H9 (cell line): ENCODE data around the gene AP2A1. TPM values are rescaled to one million over a fixed set of nuclear protein-coding genes. Genes with fewer than 3 reads are reported as not detected.

Source experiments
- DNase-seq: peaks from one replicate; pipeline ENCODE4 v3.0.0-alpha.2; 2017
- H2AFZ ChIP-seq: one replicate; pipeline ENCODE4 v1.6.1; 2013; ENCODE audit warnings: mild to moderate bottlenecking, low read length, control low read depth, moderate library complexity
- H2AK5ac ChIP-seq: 2 replicates; pipeline ENCODE4 v1.6.1; 2013; ENCODE audit warnings: low read length, control low read depth, mixed read lengths; ENCODE audit not compliant: insufficient read length
- H2BK120ac ChIP-seq: one replicate; pipeline ENCODE4 v1.6.1; 2013; ENCODE audit warnings: low read depth, mild to moderate bottlenecking, low read length, control low read depth, inconsistent platforms; ENCODE audit not compliant: poor library complexity, severe bottlenecking
- H2BK12ac ChIP-seq: 2 replicates; pipeline ENCODE4 v1.6.1; 2013; ENCODE audit warnings: low read length, control low read depth, mixed read lengths, low read depth; ENCODE audit not compliant: insufficient read length
- H2BK15ac ChIP-seq: 2 replicates; pipeline ENCODE4 v1.6.1; 2013; ENCODE audit warnings: low read depth, low read length, control low read depth
- H2BK20ac ChIP-seq: one replicate; pipeline ENCODE4 v1.6.1; 2013; ENCODE audit warnings: low read depth, mild to moderate bottlenecking, low read length, control low read depth, inconsistent platforms; ENCODE audit not compliant: poor library complexity, severe bottlenecking
- H2BK5ac ChIP-seq: 2 replicates; pipeline ENCODE4 v1.6.1; 2013; ENCODE audit warnings: low read length, control low read depth, mixed read lengths; ENCODE audit not compliant: insufficient read length
- H3K14ac ChIP-seq: 2 replicates; pipeline ENCODE4 v1.6.1; 2013; ENCODE audit warnings: low read length, control low read depth; ENCODE audit not compliant: insufficient read depth
- H3K18ac ChIP-seq: 2 replicates; pipeline ENCODE4 v1.6.1; 2013; ENCODE audit warnings: low read depth, mild to moderate bottlenecking, mixed read lengths, low read length, control low read depth; ENCODE audit not compliant: insufficient read length
- H3K23ac ChIP-seq: 2 replicates; pipeline ENCODE4 v1.6.1; 2013; ENCODE audit warnings: low read length, control low read depth, mixed read lengths, low read depth; ENCODE audit not compliant: insufficient read length
- H3K23me2 ChIP-seq: 2 replicates; pipeline ENCODE4 v1.6.1; 2013; ENCODE audit warnings: low read depth, mild to moderate bottlenecking, mixed read lengths, low read length, control low read depth; ENCODE audit not compliant: insufficient read length, poor library complexity, severe bottlenecking
- H3K27ac ChIP-seq: 2 replicates; pipeline ENCODE4 v1.5.1; 2013; ENCODE audit warnings: low read length, control low read depth, mixed read lengths, low read depth; ENCODE audit not compliant: insufficient read length
- H3K27me3 ChIP-seq: 2 replicates; pipeline ENCODE4 v1.6.1; 2013; ENCODE audit warnings: low read length, control low read depth, inconsistent platforms; ENCODE audit not compliant: insufficient read depth
- H3K4ac ChIP-seq: 2 replicates; pipeline ENCODE4 v1.6.1; 2013; ENCODE audit warnings: low read depth, mild to moderate bottlenecking, control low read depth, inconsistent platforms, low read length, moderate library complexity
- H3K4me1 ChIP-seq: 2 replicates; pipeline ENCODE4 v1.6.1; 2013; ENCODE audit warnings: low read length, control low read depth, inconsistent platforms; ENCODE audit not compliant: insufficient read depth
- H3K4me2 ChIP-seq: 2 replicates; pipeline ENCODE4 v1.6.1; 2013; ENCODE audit warnings: low read length, control low read depth, mixed read lengths; ENCODE audit not compliant: insufficient read length, insufficient read depth
- H3K56ac ChIP-seq: 2 replicates; pipeline ENCODE4 v1.6.1; 2013; ENCODE audit warnings: low read depth, mild to moderate bottlenecking, mixed read lengths, low read length, control low read depth; ENCODE audit not compliant: insufficient read length
- H3K79me1 ChIP-seq: 2 replicates; pipeline ENCODE4 v1.6.1; 2013; ENCODE audit warnings: low read depth, mild to moderate bottlenecking, moderate library complexity, low read length, control low read depth, inconsistent platforms; ENCODE audit not compliant: insufficient read depth, poor library complexity, severe bottlenecking
- H3K79me2 ChIP-seq: 2 replicates; pipeline ENCODE4 v1.6.1; 2013; ENCODE audit warnings: low read length, control low read depth, inconsistent platforms; ENCODE audit not compliant: insufficient read depth
- H3K9ac ChIP-seq: 2 replicates; pipeline ENCODE4 v1.6.1; 2013; ENCODE audit warnings: low read length, control low read depth, mixed read lengths; ENCODE audit not compliant: insufficient read length; ENCODE audit errors: extremely low read depth
- H3K9me3 ChIP-seq: one replicate; pipeline ENCODE4 v1.6.1; 2013; ENCODE audit warnings: low read depth, low read length, inconsistent platforms; ENCODE audit not compliant: control insufficient read depth
- H3T11ph ChIP-seq: one replicate; pipeline ENCODE4 v1.6.1; 2013; ENCODE audit warnings: mild to moderate bottlenecking, low read length, control low read depth, inconsistent platforms
- H4K20me1 ChIP-seq: one replicate; pipeline ENCODE4 v1.6.1; 2013; ENCODE audit not compliant: control insufficient read depth, insufficient read length, insufficient read depth
- H4K5ac ChIP-seq: 2 replicates; pipeline ENCODE4 v1.6.1; 2013; ENCODE audit warnings: low read depth, mild to moderate bottlenecking, mixed read lengths, low read length, control low read depth; ENCODE audit not compliant: insufficient read length
- H4K8ac ChIP-seq: replicated peaks from 2 replicates; pipeline ENCODE4 v1.6.1; 2013; ENCODE audit warnings: low read length, control low read depth, mixed read lengths, low read depth; ENCODE audit not compliant: insufficient read length
- H4K91ac ChIP-seq: 2 replicates; pipeline ENCODE4 v1.6.1; 2013; ENCODE audit warnings: low read depth, mild to moderate bottlenecking, moderate library complexity, mixed read lengths, low read length, control low read depth; ENCODE audit not compliant: insufficient read length
- H3K27ac Mint-ChIP-seq, 3 experiments: 2 replicates in 2 of 3; 3 replicates in 1 of 3; pipeline ENCODE4 v1.8.0; 2020 to 2021; ENCODE audit warnings: mixed read lengths in 3 of 3, mild to moderate bottlenecking in 1 of 3, moderate library complexity in 1 of 3
- H3K27me3 Mint-ChIP-seq: 2 replicates; pipeline ENCODE4 v1.8.0; 2021; ENCODE audit warnings: low read depth, mild to moderate bottlenecking, moderate library complexity, mixed read lengths
- H3K36me3 Mint-ChIP-seq, 3 experiments: 2 replicates in 2 of 3; 3 replicates in 1 of 3; pipeline ENCODE4 v1.8.0; 2020 to 2021; ENCODE audit warnings: low read depth in 3 of 3, mixed read lengths in 3 of 3; ENCODE audit not compliant: insufficient read depth in 1 of 3
- H3K4me1 Mint-ChIP-seq, 2 experiments: 2 replicates each; pipeline ENCODE4 v1.8.0; 2020; ENCODE audit warnings: mixed read lengths in 2 of 2
- H3K4me3 Mint-ChIP-seq, 2 experiments: 2 replicates in 1 of 2; 3 replicates in 1 of 2; pipeline ENCODE4 v1.8.0; 2020 to 2021; ENCODE audit warnings: mild to moderate bottlenecking in 2 of 2, mixed read lengths in 2 of 2, moderate library complexity in 1 of 2
- H3K9me3 Mint-ChIP-seq, 2 experiments: 2 replicates in 1 of 2; 3 replicates in 1 of 2; pipeline ENCODE4 v1.8.0; 2020; ENCODE audit warnings: mild to moderate bottlenecking in 2 of 2, mixed read lengths in 2 of 2, moderate library complexity in 1 of 2
- WGBS: extraction: QIAGEN DNeasy Blood & Tissue Kit; methylation state at CpG from one replicate; pipeline ENCODE4 v1.1.7; 2013; ENCODE audit warnings: missing lambda C conversion rate, low lambda C conversion rate, mixed read lengths; ENCODE audit not compliant: insufficient read length; ENCODE audit errors: extremely low coverage; 5-methylcytosine and 5-hydroxymethylcytosine counted together
- total RNA-seq: library from RNA; stranded (reverse); gene quantifications from 2 replicates; pipeline ENCODE4 v1.2.1, GENCODE V29; 2021
- TF ChIP-seq, protein P1 (sequence below): fragments of 200-600 bp; sonication (generic); conservative IDR thresholded peaks from 3 replicates; pipeline ENCODE4 v1.8.0; 2021; ENCODE audit warnings: antibody characterized with exemption, mild to moderate bottlenecking

AP2A1 gene
- total RNA-seq, 1 experiment from 2014 or later: 108 TPM

DNA sequence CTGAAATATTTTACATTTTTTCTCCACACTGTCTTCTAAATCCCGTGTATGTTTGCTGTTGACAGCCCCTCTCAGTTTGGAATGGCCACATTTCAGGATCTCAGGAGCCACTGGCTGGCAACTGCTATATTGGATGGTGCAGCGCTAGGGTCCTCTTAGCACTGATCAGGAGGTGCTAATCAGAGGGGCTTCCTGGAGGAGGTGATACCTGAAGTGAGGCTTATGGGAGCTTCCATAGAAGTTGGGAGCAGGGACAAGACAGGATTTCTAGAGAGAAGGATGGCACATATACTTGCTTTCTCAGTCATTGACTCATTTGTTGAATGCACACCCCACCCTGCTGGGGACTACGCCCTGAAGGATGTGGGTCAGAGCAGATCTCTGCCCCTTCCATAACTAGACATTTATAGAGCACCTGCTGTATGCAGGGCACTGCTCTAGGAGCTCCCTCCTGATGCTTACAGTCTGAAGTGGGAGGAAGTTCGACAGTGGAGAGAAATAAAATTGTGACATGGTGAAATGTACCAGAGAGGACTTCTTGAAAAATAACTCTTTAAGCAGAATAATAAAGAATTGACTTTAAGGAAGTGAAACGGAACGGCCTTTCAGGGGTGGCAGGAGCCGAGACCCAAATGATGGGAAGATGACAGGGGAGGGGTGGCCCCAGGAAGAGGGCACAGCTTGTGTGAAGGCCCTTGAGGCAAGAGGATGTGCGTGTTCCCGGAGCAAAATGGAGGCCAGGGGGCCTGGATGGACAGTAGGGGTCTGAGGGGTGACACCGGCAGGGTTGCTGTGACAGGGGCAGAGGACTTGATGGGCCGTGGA lies 13.1 kb downstream of the AP2A1 start:
- H3K27ac Mint-ChIP-seq: peak overlapping the region in 2 of 3 experiments; percentile 15 to 30; a peak in 5 of 7 replicates

More for the DNA sequence above, 13.1 kb downstream of the AP2A1 start:
- Histone ChIP-seq H4K5ac (no peak overlapping the region), H3K4me2 (no peak overlapping the region), H2BK5ac (no peak overlapping the region), H2BK15ac (no peak overlapping the region), H3K9me3 (no peaks in the 10 kb centered on the region), H3K56ac (no peak overlapping the region), H3K9ac (no peak overlapping the region), H3K27me3 (no peaks in the 10 kb centered on the region), H4K8ac (no peak overlapping the region), H3K23ac (no peak overlapping the region), H4K20me1 (no peaks in the 10 kb centered on the region), H3K4me1 (no peaks in the 10 kb centered on the region), H2AFZ (no peak overlapping the region), H3K18ac (no peak overlapping the region), H3K27ac (no peak overlapping the region), H3K4ac (no peak overlapping the region), H2AK5ac (no peak overlapping the region), H2BK12ac (no peak overlapping the region), H3T11ph (no peak overlapping the region), H2BK120ac (no peak overlapping the region), H3K79me2 (peaks cover 4% of the 10 kb centered on the region; the same call in 1 of the 2 replicates), H3K79me1 (peaks cover 5% of the 10 kb centered on the region), H4K91ac (no peak overlapping the region), H3K23me2 (no peaks in the 10 kb centered on the region), H3K14ac (no peak overlapping the region), H2BK20ac (no peak overlapping the region)
- Mint-ChIP-seq H3K4me3 (no peak overlapping the region; a peak in 1 of 5 replicates), H3K4me1 (peaks cover 5 to 13% of the 10 kb centered on the region in 2 experiments; a peak in 3 of 4 replicates), H3K9me3 (no peaks in the 10 kb centered on the region), H3K36me3 (peaks cover 12 to 27% (median 25%) of the 10 kb centered on the region in 3 experiments), H3K27me3 (no peaks in the 10 kb centered on the region)
- TF ChIP-seq, protein P1, sequence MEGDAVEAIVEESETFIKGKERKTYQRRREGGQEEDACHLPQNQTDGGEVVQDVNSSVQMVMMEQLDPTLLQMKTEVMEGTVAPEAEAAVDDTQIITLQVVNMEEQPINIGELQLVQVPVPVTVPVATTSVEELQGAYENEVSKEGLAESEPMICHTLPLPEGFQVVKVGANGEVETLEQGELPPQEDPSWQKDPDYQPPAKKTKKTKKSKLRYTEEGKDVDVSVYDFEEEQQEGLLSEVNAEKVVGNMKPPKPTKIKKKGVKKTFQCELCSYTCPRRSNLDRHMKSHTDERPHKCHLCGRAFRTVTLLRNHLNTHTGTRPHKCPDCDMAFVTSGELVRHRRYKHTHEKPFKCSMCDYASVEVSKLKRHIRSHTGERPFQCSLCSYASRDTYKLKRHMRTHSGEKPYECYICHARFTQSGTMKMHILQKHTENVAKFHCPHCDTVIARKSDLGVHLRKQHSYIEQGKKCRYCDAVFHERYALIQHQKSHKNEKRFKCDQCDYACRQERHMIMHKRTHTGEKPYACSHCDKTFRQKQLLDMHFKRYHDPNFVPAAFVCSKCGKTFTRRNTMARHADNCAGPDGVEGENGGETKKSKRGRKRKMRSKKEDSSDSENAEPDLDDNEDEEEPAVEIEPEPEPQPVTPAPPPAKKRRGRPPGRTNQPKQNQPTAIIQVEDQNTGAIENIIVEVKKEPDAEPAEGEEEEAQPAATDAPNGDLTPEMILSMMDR: no peak
- WGBS: no CpG with 5 or more reads among the region's 11 CpGs
- DNase-seq: no peak
